Measurements from ENCODE around the gene IL4I1.
A peak's percentile ranks its signal among the peaks of the same experiment; 100 is the strongest.

IL4I1 gene

GRCh38 chr19:49862391-49863253, 34.1 kb downstream of the IL4I1 start:
- no peak for DNase-seq

DNA sequence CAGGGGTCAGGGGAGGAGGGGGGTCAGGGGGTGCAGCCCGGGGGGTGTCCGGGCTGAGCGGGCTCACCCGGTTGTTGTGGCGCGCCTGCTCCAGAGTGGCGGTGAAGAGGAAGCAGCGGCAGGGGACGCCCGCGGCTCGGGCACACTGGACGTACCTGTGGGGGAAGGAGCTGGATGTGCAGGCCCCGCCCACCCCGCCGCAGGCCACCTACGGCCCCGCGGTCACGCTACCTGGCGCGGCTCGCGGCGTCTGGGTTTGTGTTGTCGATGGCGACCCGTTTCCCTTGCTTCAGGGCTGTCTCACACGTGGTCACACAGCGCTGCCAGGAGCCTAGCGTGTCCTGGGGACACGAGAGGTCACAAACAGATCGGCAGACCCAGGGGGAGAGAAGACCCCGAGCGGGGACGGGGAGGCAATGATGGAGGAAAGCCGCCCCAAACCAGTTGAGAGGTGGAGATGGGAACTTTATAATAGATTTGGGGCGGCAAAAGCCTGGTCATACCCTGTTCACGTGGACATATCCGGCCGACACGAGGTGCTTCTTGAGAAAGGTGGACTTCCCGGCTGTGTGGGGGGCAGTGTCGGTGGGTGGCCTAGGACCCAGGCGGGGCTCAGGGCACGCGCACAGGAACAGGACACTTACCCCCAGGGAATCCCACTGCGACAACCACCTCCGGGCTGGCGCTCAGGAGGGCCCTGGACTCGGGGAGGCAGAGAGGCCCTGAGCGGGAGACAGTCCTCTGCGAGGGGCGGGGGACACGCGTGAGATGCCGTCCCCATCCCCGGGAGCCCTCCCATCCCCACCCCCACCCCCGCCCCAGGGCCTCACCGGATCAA, 34.9 kb downstream of the IL4I1 start:
- no peak for DNase-seq

DNA sequence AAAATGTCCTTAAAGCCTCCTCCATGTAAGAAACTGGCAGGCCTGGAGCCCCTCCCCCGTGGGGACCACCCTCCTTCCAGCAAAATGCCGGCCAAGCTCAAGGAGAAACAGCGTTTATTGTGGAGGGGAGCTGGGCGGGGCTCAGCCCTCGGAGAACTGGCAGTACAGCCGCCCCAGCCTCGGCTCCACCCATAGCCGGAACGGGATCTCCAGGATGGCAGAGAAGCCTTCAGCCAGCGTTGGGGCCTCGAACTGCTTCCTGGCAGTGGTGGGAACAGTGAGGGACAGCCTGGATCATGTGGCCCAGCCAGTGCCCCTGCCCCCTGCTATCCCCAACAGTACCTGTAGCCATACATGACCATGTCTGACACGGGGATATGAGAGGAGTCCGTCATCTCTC, 35.6 kb downstream of the IL4I1 start:
- no peak for DNase-seq

- no peak for DNase-seq
Measured at GRCh38 chr19:49860336-49861102, 36.2 kb downstream of the IL4I1 start.

GRCh38 chr19:49859682-49860335, 36.9 kb downstream of the IL4I1 start:
- DNase-seq, result no peak

GRCh38 chr19:49858088-49858985, 38.4 kb downstream of the IL4I1 start:
- DNase-seq, result no peak

GRCh38 chr19:49857838-49858087, 38.9 kb downstream of the IL4I1 start:
- DNase-seq, result no peak

DNA sequence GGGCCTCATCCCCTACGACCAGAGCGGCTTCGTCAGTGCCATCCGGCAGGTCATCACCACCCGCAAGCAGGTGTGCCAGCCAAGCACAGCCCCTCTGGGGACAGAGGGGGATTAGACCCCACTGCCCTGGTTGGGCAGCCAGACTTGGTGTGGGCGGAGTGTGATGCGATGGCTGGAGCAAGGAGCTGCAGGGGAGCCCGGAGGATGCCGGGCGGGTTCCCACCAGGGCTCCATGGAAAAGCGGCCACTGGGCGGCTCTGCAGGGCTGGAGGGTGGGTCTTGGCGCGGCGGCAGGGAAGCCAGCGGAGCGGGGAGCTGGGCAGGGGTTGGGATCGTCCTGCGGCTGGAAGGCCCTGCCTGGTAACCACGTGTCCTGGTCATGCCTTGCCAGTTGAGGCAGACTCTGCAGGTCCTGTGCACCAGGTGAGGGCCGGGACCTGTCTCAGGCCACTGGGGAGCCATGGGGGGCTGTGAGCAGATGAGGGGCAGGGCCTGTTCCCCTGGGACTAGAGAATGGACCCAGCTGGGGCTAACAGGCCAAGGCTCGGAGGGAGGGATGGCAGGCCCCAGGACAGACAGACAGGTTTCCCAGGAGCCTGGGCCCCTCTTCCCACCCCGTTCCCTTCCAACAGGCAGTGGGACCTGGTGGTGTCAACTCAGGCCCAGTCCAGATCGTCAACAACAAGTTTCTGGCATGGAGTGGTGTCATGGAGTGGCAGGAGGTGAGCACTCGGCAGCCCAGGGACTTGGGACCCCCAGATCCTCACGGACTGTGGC, 39.4 kb downstream of the IL4I1 start:
- no peak for DNase-seq

GRCh38 chr19:49856574-49857021, 40.1 kb downstream of the IL4I1 start:
- no peak for DNase-seq

GRCh38 chr19:49855676-49856573, 40.8 kb downstream of the IL4I1 start:
- DNase-seq, result no peak

GRCh38 chr19:49855277-49855675, 41.4 kb downstream of the IL4I1 start:
- no peak for DNase-seq

- DNase-seq, result no peak
Measured at GRCh38 chr19:49854378-49855263, 42.1 kb downstream of the IL4I1 start.

- no peak for DNase-seq
Measured at GRCh38 chr19:49853852-49854377, 42.8 kb downstream of the IL4I1 start.

DNA sequence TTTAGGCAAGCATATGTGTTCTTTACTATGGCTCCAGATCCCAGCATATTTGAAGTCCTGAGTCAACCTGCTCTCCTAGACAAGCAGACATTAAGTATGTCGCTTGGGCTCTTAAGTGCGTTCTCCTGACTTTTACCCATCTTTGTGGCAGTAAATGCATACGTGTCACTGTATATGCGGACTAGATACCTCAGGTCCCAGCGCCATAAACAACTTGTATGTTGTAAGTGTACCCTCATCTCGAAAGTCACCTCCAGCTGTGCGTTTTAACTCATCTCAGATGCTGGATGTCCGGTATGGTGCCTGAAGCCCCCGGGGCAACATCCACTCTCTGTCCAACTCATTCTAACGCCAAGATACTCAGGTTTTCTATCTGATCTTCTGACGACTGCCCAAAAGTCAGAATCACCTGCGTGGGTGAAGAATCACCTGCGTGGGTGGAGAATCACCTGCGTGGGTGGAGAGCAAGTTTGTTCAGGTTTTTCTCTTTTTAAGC, 44.0 kb downstream of the IL4I1 start:
- DNase-seq, result no peak

DNA sequence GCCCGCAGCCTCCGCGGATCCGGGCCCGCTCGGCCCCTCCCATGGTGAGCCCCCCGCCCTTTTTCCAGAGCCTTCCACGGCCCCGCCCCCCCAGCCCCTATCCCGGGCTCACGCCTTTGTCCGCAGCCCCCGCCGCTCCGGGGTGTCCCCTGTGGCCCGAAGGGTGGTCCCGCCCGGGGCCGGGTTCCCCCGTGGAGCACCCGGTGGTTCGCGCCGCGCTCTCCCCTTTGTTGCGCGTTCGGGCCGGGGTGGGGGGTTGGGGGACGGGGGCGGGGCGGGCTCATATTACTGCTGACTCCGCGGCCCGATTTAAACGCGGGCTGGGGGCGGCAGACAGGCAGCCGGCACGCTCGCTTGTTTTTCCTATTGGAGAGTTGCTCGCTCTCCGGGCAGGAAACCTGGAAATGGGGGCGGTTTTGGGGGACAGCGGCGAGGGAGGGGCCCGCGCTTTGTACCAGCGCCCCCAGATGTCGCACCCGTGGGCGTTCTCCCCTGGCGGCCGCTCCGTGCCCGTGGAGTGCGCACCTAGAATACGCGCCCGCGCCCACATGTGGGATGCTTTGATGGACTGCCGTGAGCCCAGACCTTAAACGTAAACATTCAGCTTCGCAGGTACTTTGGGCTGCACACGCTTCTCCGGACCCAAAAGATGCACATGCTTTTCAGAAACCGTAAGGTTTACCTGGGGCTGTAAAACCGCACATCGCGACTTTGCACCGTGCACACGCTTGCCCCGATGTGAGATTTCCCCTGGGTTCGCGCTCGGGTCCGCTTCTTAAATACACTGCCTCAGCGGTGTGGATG, 45.0 kb downstream of the IL4I1 start:
- peak; percentile 40 for DNase-seq

DNA sequence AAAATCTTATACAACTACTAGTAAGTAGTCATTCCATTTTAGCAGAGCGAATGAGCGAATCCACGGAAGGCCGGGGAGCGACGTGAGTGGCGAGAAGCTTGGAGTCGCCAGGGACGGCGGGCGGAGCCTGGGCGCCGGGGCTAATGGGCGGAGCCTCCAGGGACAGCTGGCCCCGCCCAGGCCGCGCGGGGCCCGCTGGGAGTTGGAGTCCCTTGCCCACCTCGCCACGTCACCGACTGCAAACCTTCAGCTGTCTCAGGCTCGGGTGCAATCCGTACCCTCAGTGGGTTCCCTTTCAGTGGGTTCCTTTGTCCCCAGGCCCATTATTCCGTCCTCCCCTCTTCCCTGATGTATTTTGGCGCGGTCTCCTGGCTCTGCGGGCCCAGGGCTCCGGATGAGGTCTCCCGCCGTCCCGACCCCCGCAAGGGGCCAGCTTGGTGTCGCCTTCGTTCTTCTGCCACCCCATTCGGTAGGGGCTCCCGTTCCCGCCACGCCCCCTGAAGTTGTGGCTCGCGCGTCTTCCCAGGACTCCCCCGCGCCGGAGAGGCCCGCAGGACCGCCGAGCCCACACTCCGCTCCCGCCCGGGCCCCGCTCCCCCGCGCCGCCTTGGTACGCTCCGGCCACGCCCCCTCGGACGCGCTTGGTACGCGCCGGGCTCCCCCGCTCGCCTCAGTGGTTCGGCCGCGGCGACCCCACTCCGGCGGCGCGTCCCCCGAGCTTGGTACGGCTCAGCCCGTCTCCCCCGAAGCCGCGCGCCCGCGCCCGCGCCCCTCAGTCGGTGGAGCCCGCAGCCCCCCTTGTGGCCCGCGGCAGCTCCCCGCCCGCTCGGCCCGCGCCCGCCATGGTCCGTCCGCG, 46.0 kb downstream of the IL4I1 start, which contains the start of gene PTOV1:
PTOV1 (plus strand) TSS at position 673 of the 856 bp plus-strand sequence.
- DNase-seq, result peak; percentile 94

GRCh38 chr19:49850221-49850486, 46.5 kb downstream of the IL4I1 start:
- no peak for DNase-seq
